Measurements from ENCODE around the gene BCL11B. TPM values are rescaled to one million over a fixed set of nuclear protein-coding genes. Genes with fewer than 3 reads are reported as not detected.

BCL11B gene
- total RNA-seq, 1 donor from 2014 or later = 0.43 TPM

DNA sequence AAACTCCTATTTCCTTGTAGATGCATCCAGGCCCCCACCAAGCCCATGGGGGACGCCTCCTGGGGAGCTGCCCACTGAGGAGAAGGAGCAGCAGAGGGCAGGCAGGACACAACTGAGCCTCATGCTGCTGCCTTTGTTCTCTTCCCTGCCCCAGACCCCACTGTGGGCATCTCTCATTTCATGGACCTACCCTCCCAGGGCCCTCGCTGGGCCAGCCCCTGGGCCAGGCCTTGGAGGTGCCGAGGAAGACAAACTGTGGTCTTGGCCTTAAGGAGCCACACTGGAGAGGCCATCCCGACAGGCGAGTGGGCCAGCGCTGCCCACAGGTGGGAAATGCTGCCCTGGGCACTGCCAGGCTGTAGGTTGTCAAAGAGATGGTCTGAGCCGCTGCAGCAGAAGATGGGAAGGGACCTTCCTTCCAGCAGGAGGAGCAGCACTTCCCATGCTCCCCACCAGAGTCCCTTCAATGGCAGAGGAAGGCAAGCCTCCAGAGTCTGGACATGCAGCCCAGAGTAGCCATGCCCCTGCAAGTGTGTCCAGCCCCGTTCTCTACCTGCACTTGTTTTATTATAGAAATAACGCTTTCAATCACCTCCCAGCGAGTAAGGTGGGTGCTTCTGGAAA is 147.4 kb downstream of the BCL11B start:
- ATAC-seq (no peak), DNase-seq (ENCODE audit: low spot score) (no peak)

GRCh38 chr14:99123208-99123870 is 148.7 kb downstream of the BCL11B start:
- ATAC-seq = no peak

GRCh38 chr14:99122521-99123125 is 149.4 kb downstream of the BCL11B start:
- ATAC-seq = no peak
- no peak for DNase-seq (ENCODE audit: low spot score)

More at GRCh38 chr14:99123208-99123870, 148.7 kb downstream of the BCL11B start:
- DNase-seq (ENCODE audit: low spot score) = no peak

DNA sequence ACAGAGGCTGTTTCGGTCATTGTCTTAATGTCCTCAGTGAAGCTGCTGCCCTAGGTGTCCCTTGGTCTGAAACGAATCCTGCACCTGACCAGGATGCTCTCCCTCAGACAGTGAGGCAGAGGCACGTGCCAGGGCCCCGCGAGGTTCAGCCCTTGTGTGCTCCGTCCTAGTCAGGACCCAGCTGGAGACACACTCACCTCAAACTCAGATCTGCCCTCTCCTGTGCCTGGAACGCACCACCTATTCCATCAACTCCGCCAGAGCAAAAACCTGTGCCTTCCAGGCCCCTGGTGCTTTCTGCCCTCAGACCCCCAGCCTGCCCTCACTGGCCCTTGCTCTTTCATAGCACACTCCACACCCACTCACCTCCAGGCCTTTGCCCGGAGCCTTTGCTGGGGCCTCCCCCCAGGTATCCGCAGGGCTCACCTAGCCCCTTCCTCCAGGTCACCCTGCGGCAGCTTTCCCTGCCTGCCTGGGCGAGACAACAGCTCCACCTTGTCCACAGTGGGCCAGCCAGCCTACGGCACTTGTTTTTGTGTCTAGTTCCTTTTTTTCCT is 150.6 kb downstream of the BCL11B start:
- DNase-seq (ENCODE audit: low spot score) = peak; percentile 14
- ATAC-seq = no peak

DNA sequence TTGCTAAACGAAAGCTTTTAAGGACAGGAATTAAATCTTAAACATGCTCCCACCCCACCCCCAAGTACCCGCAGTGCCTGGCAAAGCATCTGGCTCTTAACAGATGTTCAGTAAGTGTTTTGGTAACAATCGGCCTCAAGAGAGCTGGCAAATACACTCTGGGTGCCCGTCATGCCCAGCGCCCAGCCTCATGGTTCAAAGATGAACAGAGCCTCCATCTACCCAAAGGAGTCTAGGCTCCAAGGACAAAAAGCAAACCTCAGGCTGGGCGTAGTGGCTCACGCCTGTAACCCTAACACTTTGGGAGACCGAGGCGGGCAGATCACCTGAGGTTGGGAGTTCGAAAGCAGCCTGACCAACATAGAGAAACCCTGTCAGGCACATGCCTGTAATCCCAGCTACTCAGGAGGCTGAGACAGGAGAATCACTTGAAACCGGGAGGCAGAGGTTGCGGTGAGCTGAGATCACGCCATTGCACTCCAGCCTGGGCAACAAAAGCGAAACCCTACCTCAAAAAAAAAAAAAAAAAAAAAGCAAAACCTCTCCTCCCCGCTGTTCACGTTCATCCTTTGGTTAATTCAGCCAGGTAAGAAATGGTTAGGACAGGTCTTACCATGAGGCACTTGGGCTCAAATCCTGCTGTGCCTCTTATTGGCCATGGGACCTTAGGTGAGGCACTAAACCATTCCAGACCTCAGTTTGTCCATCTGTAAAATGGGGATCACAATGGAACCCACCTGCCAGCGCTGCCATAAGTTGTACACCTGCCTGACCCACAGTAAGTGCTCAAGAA is 151.3 kb downstream of the BCL11B start:
- DNase-seq (ENCODE audit: low spot score) (peak; percentile 11), ATAC-seq (no peak)

- peak; percentile 15 for DNase-seq (ENCODE audit: low spot score)
- no peak for ATAC-seq
Measured at GRCh38 chr14:99119554-99120525, 152.2 kb downstream of the BCL11B start.

Other genes with a start within 250 kb of the BCL11B start
- 25.1 TPM for gene SETD3, start 208.7 kb upstream of the BCL11B start, total RNA-seq
- gene CCNK, start 209.2 kb upstream of the BCL11B start, total RNA-seq = 13.8 TPM

Measured in left lobe of liver (tissue), 2 donors.